Liver (tissue), 9 donors: ENCODE results near the gene ZDHHC19. TPM values are rescaled to one million over a fixed set of nuclear protein-coding genes. Genes with fewer than 3 reads are reported as not detected.
A peak's percentile ranks its signal among the peaks of the same experiment; 100 is the strongest.

Experiments used
- DNase-seq: peaks from one replicate; pipeline ENCODE4 v3.0.0-alpha.2; 2017; ENCODE audit warnings: low spot score
- H3K27ac ChIP-seq, 2 donors: one replicate each; pipeline ENCODE4 v1.7.0; 2013; ENCODE audit warnings: inconsistent platforms in 2 of 2, low read length in 2 of 2, control low read depth in 1 of 2, low read depth in 1 of 2, mild to moderate bottlenecking in 1 of 2
- H3K27me3 ChIP-seq, 4 donors: one replicate each; pipeline versions ENCODE4 v1.6.1 to v1.7.0; 2013; ENCODE audit warnings: low read length in 3 of 4, inconsistent platforms in 1 of 4, mild to moderate bottlenecking in 1 of 4, moderate library complexity in 1 of 4; ENCODE audit not compliant: control insufficient read depth in 4 of 4, insufficient read depth in 4 of 4
- H3K36me3 ChIP-seq, 4 donors: one replicate each; pipeline versions ENCODE4 v1.6.1 to v1.7.0; 2013; ENCODE audit warnings: low read length in 3 of 4, mild to moderate bottlenecking in 3 of 4, low read depth in 1 of 4, moderate library complexity in 1 of 4; ENCODE audit not compliant: control insufficient read depth in 4 of 4, insufficient read depth in 3 of 4
- H3K4me1 ChIP-seq, 4 donors: one replicate each; pipeline versions ENCODE4 v1.6.1 to v1.7.0; 2013; ENCODE audit warnings: low read length in 3 of 4, mild to moderate bottlenecking in 3 of 4, moderate library complexity in 1 of 4; ENCODE audit not compliant: control insufficient read depth in 4 of 4, insufficient read depth in 4 of 4
- H3K4me3 ChIP-seq, 3 donors: one replicate each; pipeline versions ENCODE4 v1.6.1 to v1.7.0; 2013; ENCODE audit warnings: low read length in 3 of 3, control low read depth in 1 of 3, low read depth in 1 of 3, mild to moderate bottlenecking in 1 of 3
- H3K9ac ChIP-seq, 2 donors: one replicate each; pipeline ENCODE4 v1.7.0; 2013; ENCODE audit warnings: low read length in 2 of 2, mild to moderate bottlenecking in 2 of 2, moderate library complexity in 2 of 2, control low read depth in 1 of 2, low read depth in 1 of 2
- H3K9me3 ChIP-seq, 4 donors: one replicate each; pipeline versions ENCODE4 v1.6.1 to v1.7.0; 2013; ENCODE audit warnings: low read length in 3 of 4; ENCODE audit not compliant: control insufficient read depth in 4 of 4
- EGR1 ChIP-seq, 2 donors: IDR thresholded peaks; 2 replicates each; pipeline ENCODE4 v1.6.1; 2016 to 2018; ENCODE audit warnings: antibody characterized with exemption in 2 of 2, low read depth in 2 of 2
- FOXA1 ChIP-seq: IDR thresholded peaks from 2 replicates; pipeline ENCODE4 v1.6.1; 2016; ENCODE audit warnings: antibody characterized with exemption
- FOXA2 ChIP-seq: IDR thresholded peaks from 2 replicates; pipeline ENCODE4 v1.6.1; 2016; ENCODE audit warnings: antibody characterized with exemption
- GABPA ChIP-seq, 2 donors: IDR thresholded peaks in 1 of 2; conservative IDR thresholded peaks in 1 of 2; 2 replicates each; pipeline ENCODE4 v1.6.1; 2016; ENCODE audit warnings: antibody characterized with exemption in 2 of 2, mild to moderate bottlenecking in 1 of 2, moderate library complexity in 1 of 2
- HNF4A ChIP-seq, 2 donors: conservative IDR thresholded peaks; 2 replicates each; pipeline ENCODE4 v1.6.1; 2016; ENCODE audit warnings: antibody characterized with exemption in 2 of 2, mild to moderate bottlenecking in 2 of 2
- HNF4G ChIP-seq: IDR thresholded peaks from 2 replicates; pipeline ENCODE4 v1.6.1; 2016; ENCODE audit warnings: antibody characterized with exemption
- JUND ChIP-seq, 2 donors: IDR thresholded peaks; 2 replicates each; pipeline ENCODE4 v1.6.1; 2016; ENCODE audit warnings: antibody characterized with exemption in 2 of 2
- NR2F2 ChIP-seq: IDR thresholded peaks from 2 replicates; pipeline ENCODE4 v1.6.1; 2016; ENCODE audit warnings: antibody characterized with exemption
- RXRA ChIP-seq, 2 donors: IDR thresholded peaks; 2 replicates each; pipeline ENCODE4 v1.6.1; 2017 to 2018; ENCODE audit warnings: antibody characterized with exemption in 2 of 2, mild to moderate bottlenecking in 1 of 2
- YY1 ChIP-seq: IDR thresholded peaks from 2 replicates; pipeline ENCODE4 v1.6.1; 2016; ENCODE audit warnings: antibody characterized with exemption, mild to moderate bottlenecking
- WGBS: extraction: QIAGEN DNeasy Blood & Tissue Kit; methylation state at CpG from one replicate; pipeline ENCODE4 v1.1.7; 2013; 5-methylcytosine and 5-hydroxymethylcytosine counted together
- polyA plus RNA-seq, 2 donors: library from polyadenylated mRNA; stranded (reverse) in 1 of 2; unstranded in 1 of 2; fragments of 200-250 nt in 1 of 2; fragments of >200 nt in 1 of 2; fragmentation: Nextera tagmentation in 1 of 2; extraction: Ambion mirVana in 1 of 2; gene quantifications; one replicate each; pipeline versions ENCODE4 v1.2.1 to v1.2.3, GENCODE V29; 2013 to 2015
- total RNA-seq, 2 donors: library from RNA; depleted of rRNA; stranded (reverse); fragments of >200 nt; gene quantifications; one replicate each; pipeline ENCODE4 v1.2.3, GENCODE V29; 2014
- TF ChIP-seq, protein P1 (sequence below): fragments of 150-350 bp; IDR thresholded peaks from 2 replicates; pipeline ENCODE4 v1.5.1; 2017; ENCODE audit warnings: improper control_type of control experiment, low read depth, low read length; ENCODE audit not compliant: missing input control
- TF ChIP-seq, protein P2 (sequence below): IDR thresholded peaks from 2 replicates; pipeline ENCODE4 v1.6.1; 2016; ENCODE audit warnings: antibody characterized with exemption
- TF ChIP-seq, protein P3 (sequence below): IDR thresholded peaks from 2 replicates; pipeline ENCODE4 v1.6.1; 2016; ENCODE audit warnings: antibody characterized with exemption
- TF ChIP-seq, protein P4 (sequence below): IDR thresholded peaks from 2 replicates; pipeline ENCODE4 v1.6.1; 2016; ENCODE audit warnings: antibody characterized with exemption
- donor health status: healthy.
- donor health status: healthy.
- donor health status: healthy.
- donor health status: healthy.
- donor health status: healthy.

ZDHHC19 gene
- total and polyA plus RNA-seq, 4 donors, result 0.42 to 1.5 (median 0.81) TPM

DNA sequence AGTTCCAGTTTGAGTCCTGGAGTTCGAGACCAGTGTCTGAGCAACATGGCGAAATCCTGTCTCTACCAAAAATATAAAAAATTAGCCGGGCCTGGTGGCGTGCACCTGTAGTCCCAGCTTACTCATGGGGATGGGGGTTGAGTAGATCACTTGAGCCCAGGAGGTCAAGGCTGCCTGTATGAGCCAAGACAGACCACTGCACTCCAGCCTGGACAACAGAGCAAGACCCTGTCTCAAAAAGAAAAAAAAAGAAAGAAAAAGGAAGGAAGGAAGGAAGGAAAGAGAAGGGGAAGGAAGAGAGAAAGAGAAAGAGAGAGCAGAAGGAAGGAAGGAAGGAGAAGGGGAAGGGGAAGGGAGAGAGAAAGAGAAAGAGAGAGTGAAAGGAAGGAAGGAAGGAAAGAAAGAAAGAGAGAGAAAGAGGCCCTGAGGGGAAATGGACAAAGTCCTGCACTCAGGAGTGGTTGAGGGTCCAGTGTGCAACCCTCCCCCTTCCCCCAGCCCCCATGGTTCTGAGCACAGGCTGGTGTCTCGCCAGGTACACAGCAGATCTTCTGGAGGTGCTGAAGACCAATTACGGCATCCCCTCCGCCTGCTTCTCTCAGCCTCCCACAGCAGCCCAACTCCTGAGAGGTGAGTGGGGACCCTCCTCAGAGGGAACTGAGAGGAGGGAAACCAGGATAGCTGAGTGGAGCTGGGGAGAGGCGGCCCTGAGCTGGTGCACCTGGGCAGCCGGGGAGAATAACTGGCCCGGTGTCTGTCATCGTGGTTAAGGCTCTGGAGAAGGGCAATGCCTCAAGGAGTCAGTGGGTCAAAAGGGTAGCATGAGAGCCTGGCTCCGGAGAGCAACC, 6.3 kb upstream of the ZDHHC19 start (continued):
- TF ChIP-seq RXRA (IDR thresholded peaks at IDR 0.05) (no peak), YY1 (no peak), HNF4G (no peak)

DNA sequence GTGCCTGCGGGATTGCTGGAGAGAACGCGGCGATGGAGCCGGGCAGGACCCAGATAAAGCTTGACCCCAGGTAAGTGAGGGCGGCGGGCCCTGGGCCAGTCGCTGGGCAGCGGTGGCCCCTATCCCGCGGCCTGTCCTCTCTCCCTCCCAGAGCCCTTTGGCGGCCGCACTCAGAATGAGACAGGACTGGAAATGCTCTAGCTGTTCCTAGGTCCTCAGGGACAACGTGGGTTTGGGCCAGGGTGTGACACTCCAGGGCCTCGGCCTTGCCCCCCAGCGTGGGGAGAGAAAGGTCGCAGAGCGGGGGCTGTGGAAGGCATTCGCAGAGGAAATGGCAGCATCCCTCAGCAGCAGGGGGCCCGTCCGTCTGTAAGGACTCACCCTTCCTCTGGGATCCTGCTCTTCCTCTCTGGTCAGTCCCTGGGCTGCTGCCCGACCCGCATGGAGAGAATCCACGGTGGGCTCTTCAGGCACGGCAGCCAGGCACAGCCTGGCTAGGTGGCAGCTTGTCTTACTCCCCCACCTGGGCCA, 5.5 kb upstream of the ZDHHC19 start:
- 23% methylated on average over 25 of the region's 25 CpGs for WGBS
- Histone ChIP-seq H3K27me3 (no peaks in the 10 kb centered on the region), H3K4me3 (peak overlapping the region; percentile 49 to 87 (median 68)), H3K9ac (peak overlapping the region in 1 of 2 donors; percentile 60), H3K27ac (peak overlapping the region; percentile 34 to 54), H3K36me3 (no peaks in the 10 kb centered on the region), H3K4me1 (peaks cover 20 to 49% (median 34%) of the 10 kb centered on the region in 4 donors), H3K9me3 (no peaks in the 10 kb centered on the region)
- TF ChIP-seq NR2F2, result no peak
- TF ChIP-seq, protein P1, sequence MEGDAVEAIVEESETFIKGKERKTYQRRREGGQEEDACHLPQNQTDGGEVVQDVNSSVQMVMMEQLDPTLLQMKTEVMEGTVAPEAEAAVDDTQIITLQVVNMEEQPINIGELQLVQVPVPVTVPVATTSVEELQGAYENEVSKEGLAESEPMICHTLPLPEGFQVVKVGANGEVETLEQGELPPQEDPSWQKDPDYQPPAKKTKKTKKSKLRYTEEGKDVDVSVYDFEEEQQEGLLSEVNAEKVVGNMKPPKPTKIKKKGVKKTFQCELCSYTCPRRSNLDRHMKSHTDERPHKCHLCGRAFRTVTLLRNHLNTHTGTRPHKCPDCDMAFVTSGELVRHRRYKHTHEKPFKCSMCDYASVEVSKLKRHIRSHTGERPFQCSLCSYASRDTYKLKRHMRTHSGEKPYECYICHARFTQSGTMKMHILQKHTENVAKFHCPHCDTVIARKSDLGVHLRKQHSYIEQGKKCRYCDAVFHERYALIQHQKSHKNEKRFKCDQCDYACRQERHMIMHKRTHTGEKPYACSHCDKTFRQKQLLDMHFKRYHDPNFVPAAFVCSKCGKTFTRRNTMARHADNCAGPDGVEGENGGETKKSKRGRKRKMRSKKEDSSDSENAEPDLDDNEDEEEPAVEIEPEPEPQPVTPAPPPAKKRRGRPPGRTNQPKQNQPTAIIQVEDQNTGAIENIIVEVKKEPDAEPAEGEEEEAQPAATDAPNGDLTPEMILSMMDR, result no peak
- no peak for TF ChIP-seq GABPA (IDR thresholded peaks at IDR 0.05 in 1 of 2, conservative IDR thresholded peaks at IDR 0.05 in 1 of 2)
- no peak for TF ChIP-seq FOXA2
- TF ChIP-seq, protein P2, sequence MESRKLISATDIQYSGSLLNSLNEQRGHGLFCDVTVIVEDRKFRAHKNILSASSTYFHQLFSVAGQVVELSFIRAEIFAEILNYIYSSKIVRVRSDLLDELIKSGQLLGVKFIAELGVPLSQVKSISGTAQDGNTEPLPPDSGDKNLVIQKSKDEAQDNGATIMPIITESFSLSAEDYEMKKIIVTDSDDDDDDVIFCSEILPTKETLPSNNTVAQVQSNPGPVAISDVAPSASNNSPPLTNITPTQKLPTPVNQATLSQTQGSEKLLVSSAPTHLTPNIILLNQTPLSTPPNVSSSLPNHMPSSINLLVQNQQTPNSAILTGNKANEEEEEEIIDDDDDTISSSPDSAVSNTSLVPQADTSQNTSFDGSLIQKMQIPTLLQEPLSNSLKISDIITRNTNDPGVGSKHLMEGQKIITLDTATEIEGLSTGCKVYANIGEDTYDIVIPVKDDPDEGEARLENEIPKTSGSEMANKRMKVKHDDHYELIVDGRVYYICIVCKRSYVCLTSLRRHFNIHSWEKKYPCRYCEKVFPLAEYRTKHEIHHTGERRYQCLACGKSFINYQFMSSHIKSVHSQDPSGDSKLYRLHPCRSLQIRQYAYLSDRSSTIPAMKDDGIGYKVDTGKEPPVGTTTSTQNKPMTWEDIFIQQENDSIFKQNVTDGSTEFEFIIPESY, result no peak
- no peak for TF ChIP-seq FOXA1
- TF ChIP-seq, protein P3, sequence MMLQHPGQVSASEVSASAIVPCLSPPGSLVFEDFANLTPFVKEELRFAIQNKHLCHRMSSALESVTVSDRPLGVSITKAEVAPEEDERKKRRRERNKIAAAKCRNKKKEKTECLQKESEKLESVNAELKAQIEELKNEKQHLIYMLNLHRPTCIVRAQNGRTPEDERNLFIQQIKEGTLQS, result no peak
- DNase-seq, result no peak

DNA sequence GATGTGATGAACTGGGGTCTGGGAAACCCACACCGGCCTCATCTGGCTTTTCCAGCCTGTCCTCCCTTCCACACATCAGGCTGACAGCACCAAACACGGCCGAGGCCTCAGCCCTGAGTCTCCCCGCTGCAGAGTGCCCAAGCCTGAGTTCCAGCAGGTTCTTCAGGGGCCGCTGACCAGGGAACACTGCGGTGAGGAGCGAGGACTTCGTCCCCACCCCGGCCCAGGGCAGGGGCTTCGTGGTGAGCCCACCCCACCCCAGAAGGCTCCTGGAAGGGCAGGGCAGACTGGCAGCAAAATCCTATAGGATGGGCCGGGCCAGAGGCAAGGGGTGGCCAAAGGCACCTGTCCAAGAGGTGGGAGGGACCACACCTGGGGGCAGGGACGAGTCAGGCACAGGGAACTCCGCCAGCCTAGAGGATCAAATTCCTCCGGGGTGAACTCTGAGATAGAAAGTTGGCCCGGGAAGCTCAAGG, 4.9 kb upstream of the ZDHHC19 start, which contains the start of gene SLC51A:
SLC51A (plus strand) TSS at position 446 of the 476 bp plus-strand sequence. CDS start 179 bp downstream, outside the sequence.
- WGBS, result 26% methylated on average over 15 of the region's 15 CpGs
- Histone ChIP-seq H3K27ac (peak within 1 kb of the TSS; percentile 61 to 75), H3K36me3 (no peaks in the 10 kb centered on the region), H3K27me3 (no peaks in the 10 kb centered on the region), H3K9ac (peak within 1 kb of the TSS in 1 of 2 donors; percentile 60), H3K4me3 (peak within 1 kb of the TSS; percentile 49 to 87 (median 68)), H3K9me3 (no peaks in the 10 kb centered on the region), H3K4me1 (peaks cover 20 to 49% (median 34%) of the 10 kb centered on the region in 4 donors)
- TF ChIP-seq, protein P2, result no peak
- TF ChIP-seq EGR1 (IDR thresholded peaks at IDR 0.05; ENCODE audit: low read depth in 2 of 2) (no peak), NR2F2 (no peak), YY1 (no peak), FOXA2 (no peak), JUND (IDR thresholded peaks at IDR 0.05) (no peak), RXRA (IDR thresholded peaks at IDR 0.05) (peak in 1 of 2 donors; percentile 62), HNF4A (conservative IDR thresholded peaks at IDR 0.05) (peak; percentile 36 to 50)
- TF ChIP-seq, protein P1, result no peak
- TF ChIP-seq, protein P4, sequence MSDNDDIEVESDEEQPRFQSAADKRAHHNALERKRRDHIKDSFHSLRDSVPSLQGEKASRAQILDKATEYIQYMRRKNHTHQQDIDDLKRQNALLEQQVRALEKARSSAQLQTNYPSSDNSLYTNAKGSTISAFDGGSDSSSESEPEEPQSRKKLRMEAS, result no peak
- TF ChIP-seq, protein P3, result no peak
- DNase-seq, result peak; percentile 51
